GM18870 (cell line): ENCODE results near the gene RNF44.

Experiments used
- ATAC-seq: cut with Tn5 transposase; IDR thresholded peaks from one replicate; pipeline ENCODE4 v1.9.1; 2021; ENCODE audit warnings: moderate library complexity; ENCODE audit not compliant: unreplicated experiment

The RNF44 gene

DNA sequence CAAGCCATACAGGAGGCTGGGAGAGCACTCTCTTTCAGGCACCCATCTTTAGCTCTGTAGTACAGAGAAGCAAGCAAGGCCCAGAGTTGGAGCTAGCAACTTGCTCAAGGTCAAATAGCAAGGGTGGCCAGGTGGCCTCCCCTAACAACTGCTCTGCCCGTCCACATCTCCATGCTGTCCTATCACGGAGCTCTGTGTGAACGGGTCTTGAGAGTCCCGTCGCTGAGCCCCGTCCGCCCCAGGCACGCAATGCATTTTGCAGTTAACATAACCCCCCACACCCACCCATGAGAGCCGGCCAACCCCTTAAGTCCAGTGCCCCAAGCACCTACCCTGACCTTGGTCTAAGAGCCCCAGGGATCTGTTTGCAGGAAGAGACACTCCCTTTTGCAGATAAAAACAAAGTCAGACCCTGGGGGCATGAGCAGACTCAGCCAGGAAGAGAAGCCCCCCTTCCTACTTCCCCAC lies 1.5 kb downstream of the RNF44 start:
- ATAC-seq, result no peak

GRCh38 chr5:176535101-176535663 lies 2.0 kb downstream of the RNF44 start:
- ATAC-seq, result no peak

DNA sequence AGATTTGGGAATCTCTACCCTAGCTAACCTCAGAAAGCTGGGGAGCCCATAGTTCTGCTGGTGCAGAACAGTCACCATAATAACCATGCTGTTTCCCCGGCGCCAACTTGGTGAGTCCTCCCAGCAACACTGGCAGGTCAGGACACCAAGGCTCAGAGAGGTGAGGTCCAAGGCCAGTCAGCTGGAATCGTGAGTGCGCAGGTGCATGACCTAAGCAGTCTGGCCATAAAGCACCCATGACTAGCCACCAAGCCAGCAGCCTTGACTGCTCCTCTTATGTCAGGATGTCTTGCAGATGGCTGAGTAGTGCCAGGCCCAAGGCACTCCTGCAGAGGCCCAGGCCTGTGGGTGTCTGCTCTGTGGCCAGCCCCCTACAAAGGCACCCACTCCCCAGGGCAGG lies 2.6 kb downstream of the RNF44 start:
- no peak for ATAC-seq

GRCh38 chr5:176533894-176534611 lies 3.1 kb downstream of the RNF44 start:
- no peak for ATAC-seq

- no peak for ATAC-seq
Measured at GRCh38 chr5:176533390-176533789, 3.8 kb downstream of the RNF44 start.

DNA sequence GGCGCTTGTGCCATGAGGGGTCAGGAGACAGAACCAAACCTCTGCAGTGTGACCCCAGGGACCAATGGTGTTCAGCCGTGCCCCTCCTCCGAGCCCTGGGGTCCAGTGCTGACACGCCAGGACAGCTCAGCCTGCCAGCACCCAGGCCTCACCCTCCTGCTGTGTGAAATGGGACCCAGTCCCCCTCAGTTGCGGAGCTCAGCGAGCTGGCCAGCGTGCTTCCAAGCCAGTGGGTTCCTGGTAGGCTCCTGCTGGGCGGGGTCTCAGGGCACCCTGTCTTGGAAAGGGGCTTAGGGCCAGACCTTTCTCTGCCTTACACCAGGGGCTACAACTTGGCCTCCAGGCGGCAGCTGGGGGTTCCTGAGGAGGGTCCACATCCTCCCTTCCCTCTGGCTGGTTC lies 4.4 kb downstream of the RNF44 start:
- ATAC-seq, result no peak

DNA sequence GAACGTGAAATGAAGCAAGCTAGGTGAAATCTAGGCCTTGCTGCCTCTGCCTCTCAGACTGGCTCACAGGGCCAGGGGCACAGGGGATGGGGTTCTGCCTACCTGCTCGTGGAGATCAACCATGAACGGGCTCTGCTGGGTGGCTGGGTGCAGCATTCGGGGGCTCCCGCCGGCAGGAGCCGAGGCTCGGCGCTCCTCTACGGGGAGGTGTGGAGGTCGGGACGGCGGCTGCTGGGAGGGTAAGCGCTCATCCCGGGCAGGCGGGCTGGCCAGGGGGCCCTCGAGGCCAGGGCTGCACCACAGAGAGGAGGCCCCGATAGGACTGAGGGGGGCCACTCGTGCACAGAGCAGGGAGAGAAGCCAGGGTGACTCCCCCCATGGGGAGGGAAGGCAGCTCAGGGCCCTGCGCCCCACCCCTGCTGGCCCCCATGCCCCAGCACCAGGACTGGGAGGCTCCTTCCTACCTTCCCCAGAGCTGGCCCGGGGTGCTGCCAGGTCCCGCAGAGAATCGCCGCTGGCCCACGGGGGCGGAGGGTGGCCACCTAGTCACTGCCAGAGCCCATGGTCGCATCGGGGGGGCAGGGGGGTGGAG lies 5.2 kb downstream of the RNF44 start:
- no peak for ATAC-seq

DNA sequence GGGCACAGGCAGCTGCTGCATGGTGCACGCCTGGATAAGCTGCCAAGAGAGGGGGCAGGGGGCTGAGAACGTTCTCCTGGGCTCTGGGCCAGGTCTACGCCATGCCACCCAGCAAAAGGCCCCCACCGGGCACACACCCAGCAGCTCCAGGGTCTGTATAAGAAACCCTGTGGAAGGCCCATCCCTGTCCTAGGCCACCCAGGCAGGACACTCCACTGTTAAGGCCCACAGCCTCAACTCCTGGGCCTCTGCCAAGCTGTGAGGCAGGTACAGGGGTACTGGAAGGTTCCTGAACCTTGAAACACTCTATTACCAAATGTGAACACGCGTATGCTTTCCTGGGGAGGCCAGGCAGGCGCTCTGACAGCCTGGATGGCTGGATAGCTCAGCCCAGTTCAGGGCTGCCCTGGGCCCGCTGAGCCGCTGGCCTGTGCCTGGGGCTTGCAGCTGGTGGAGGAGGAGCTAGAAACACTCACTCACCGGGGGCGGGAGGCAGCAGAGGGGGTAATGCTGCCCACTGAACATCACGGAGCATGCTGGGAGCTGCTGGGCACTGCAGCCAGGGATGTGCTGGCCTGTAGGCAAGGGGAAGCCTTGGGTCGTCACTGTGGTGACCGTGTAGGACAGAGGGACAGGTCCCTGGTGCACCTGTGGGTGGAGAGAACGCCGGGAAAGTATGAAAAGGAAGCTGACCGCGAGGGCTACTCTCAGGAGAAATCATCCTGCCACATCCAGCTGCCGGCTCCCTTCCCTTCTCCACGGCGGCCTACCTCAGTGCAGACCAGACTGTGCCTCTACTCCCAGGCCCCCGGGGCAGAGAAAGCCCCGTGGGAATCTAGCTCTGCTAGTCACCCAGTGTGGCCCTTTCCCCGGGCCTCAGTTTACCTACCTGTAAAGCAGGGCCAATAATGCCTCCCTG lies 6.0 kb downstream of the RNF44 start:
- ATAC-seq, result no peak

GRCh38 chr5:176530393-176530982 lies 6.7 kb downstream of the RNF44 start:
- no peak for ATAC-seq

GRCh38 chr5:176529741-176530141 lies 7.5 kb downstream of the RNF44 start:
- ATAC-seq, result no peak

- ATAC-seq, result no peak
Measured at GRCh38 chr5:176529116-176529740, 8.0 kb downstream of the RNF44 start.

GRCh38 chr5:176528761-176529115 lies 8.5 kb downstream of the RNF44 start:
- no peak for ATAC-seq

- ATAC-seq, result no peak
Measured at GRCh38 chr5:176528301-176528700, 8.9 kb downstream of the RNF44 start.

DNA sequence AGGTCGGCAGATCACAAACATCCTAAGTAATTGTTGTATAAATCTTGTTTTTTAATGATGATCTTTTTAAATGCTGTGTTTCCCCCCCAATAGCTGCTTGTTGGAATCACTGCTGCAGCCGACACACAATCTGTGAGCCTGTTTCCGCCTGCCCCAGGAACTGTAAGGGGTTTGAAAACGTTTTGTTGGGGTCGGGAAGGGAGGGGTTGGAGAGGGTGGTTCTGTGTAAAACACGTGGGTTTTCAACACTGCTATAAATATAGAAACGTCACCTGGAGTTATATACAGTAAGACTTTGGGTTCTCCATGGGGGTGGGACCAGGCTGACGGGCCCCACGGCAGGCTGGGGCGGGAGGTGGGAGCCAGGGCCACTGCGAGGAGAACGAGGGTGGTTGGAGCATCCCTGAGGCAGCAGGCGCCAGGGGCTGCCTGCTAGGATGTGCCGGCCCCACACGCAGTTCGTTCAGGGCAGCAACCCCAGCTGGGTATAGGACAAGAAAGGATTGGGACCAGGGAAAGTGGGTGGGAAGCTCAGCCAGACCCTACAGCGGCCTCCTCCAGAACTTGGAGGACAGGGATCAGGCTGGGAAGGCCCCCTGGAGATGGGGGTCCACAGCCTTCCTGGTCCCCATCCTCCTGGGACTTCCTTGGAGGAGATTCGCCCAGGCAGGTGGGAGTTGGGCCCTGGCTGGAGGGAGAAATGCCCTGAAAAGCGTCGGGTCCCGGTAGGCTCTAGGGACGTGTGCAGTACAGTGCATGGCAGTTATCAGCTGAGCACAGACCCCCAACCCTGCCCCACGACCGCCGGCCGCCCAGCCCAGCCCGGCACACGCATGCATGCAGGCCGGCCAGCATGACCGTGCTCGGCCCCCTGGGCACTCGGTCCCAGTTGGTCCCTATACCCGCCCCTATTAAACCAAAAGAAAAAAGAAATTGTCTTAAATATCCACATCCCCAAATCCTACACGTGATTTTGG lies 9.7 kb downstream of the RNF44 start:
- ATAC-seq, result no peak

DNA sequence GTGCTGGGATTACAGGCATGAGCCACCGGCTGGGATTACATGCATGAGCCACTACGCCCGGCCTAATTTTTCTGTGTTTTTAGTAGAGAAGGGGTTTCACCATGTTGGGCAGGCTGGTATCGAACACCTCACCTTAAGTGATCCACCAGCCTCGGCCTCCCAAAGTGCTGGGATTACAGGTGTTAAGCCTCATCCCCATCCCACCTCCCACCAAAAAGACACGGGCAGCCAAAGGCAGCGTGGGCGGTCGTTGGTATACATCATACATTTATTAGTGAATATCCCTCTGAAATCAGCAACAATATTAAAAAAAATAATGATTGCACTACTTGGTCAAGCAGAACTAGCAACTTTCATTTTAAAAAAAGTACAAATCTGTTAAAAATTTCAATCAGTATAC lies 10.7 kb downstream of the RNF44 start:
- no peak for ATAC-seq

- no peak for ATAC-seq
Measured at GRCh38 chr5:176525677-176526076, 11.5 kb downstream of the RNF44 start.

DNA sequence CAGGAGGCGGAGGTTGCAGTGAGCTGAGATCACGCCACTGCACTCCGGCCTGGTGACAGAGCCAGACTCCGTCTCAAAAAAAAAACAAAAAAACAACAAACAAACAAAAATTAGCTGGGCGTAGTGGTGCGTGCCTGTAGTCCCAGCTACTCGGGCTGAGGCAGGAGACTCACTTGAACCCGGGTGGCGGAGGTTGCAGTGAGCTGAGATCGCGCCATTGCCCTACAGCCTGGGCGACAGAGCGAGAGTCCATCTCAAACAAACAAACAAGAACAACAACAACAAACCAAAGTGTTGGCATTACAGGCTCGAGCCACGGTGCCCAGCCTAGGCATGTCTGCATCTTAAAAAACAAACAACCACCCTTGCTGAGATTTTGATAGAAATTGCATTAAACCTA lies 12.2 kb downstream of the RNF44 start:
- no peak for ATAC-seq

- ATAC-seq, result no peak
Measured at GRCh38 chr5:176524138-176524537, 13.1 kb downstream of the RNF44 start.

- ATAC-seq, result no peak
Measured at GRCh38 chr5:176521699-176522263, 15.4 kb downstream of the RNF44 start.
